HG03342 (cell line): ENCODE data around the gene NANOS2.
"Not testable (repeated sequence)": the region's sequence is repeated elsewhere in the genome, so short reads cannot be mapped to it uniquely, and the experiment has no call there.

Experiments
- ATAC-seq: cut with Tn5 transposase; IDR thresholded peaks from one replicate; pipeline ENCODE4 v1.9.1; 2021; ENCODE audit warnings: mild to moderate bottlenecking, moderate library complexity; ENCODE audit not compliant: unreplicated experiment

The NANOS2 gene

DNA sequence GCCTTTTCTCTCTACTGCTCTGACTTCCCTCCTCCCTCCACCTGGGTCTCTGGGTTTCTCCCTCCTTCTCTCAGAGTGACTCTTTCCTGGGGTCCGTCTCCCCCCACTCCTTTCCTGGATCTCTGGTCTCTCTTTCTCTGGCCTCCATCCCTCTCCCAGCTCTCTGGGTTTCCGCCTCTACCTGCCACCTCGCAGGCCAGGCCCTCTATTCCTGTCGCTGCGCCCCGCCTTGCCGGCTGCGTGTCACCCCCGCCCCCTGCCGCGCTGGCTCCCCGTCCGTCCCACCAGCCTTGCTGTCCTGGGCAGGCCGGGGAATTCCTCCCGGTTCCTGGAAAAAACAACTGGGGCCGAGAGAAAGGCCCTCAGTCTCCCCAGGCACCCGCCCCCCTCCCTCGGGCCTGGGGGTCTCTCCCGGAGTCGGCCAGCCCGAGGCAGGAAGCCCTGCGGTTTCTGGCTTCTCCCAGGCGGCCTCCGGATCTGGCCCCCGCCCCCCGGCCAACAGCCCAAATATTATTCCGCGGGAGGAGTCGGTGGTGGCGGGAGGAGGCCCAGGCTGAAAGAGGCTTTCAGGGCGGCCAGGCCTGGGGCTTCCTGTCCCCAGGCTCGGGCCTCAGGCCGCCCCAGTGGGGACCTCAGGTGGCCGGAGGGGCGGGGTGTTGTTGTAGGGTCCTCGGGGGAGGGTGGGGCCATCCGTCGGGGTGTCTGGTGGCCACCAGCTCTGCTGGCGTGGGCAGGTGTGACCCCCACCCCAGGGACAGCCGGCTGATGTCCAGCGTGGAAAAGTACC lies 38.0 kb downstream of the NANOS2 start:
- ATAC-seq = no peak

DNA sequence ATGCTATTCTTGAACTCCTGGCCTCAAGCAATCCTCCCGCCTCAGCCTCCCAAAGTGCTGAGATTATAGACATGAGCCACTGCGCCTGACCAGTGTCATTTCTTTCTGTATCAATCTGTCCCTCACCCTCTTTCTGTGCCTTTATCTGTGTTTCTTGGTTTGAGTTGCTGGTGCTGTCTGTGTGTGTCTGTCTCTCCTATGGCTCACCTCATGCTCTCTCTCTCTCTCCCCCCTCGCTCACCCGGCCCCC lies 38.5 kb downstream of the NANOS2 start:
- ATAC-seq = no peak

- no peak for ATAC-seq
Observed at GRCh38 chr19:45874620-45874966, 40.0 kb downstream of the NANOS2 start.

GRCh38 chr19:45873219-45873772 lies 41.3 kb downstream of the NANOS2 start:
- ATAC-seq = no peak

- no peak for ATAC-seq
Observed at GRCh38 chr19:45872095-45872919, 42.3 kb downstream of the NANOS2 start.

- ATAC-seq = no peak
Observed at GRCh38 chr19:45870798-45871197, 43.8 kb downstream of the NANOS2 start.

DNA sequence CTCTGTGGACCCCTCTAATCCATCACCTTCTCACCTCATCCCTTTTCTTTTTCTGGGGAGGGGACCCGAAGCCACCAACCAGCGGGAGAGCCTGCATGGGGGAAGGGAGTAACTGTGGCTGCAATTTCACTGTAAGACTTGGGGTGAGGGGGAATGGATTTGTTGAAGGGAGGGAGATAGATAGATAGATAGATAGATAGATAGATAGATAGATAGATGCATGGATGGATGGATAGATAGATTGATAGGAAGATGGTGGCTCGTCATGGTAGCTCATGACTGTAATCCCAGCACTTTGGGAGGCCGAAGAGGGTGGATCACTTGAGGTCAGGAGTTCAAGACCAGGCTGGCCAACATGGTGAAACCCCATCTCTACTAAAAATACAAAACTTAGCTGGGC lies 47.3 kb downstream of the NANOS2 start:
- not testable (repeated sequence) for ATAC-seq

DNA sequence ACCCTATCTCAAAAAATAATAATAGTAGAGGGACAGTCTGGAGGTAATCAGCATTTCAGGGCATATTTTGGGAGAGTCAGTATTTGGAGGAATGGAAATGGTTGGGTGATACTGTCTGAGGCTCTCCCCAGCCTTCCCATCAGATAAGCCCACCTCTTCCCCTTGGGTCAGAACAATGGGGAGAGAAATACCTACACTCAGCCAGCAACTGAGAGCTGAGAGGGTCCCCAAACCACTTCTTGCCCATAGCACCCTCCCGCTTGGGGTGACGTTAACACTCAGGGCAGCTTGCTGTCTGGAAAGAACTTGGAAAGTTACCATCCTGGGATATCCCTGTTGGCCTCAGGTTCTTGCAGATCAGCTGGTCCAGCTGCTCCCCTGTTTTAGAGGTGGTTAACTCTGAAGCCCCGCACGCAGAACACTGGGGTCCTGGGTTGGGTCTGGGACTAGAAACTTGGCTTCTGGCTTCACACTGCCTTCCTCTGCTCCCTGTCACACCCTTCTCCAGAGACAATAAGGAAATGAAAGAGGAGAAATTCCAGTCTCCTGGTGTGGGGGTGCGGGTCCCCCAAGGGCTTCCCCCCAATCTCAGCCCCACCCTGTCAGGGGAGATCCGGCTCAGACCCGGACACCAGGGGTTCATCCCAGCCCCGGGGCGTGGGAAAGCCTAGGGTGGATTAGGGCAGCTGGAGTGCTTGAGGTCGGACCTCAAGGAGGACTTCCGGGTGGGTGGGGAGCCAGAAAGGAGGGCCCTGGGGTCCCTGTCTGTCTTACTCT lies 48.0 kb downstream of the NANOS2 start:
- ATAC-seq = no peak

DNA sequence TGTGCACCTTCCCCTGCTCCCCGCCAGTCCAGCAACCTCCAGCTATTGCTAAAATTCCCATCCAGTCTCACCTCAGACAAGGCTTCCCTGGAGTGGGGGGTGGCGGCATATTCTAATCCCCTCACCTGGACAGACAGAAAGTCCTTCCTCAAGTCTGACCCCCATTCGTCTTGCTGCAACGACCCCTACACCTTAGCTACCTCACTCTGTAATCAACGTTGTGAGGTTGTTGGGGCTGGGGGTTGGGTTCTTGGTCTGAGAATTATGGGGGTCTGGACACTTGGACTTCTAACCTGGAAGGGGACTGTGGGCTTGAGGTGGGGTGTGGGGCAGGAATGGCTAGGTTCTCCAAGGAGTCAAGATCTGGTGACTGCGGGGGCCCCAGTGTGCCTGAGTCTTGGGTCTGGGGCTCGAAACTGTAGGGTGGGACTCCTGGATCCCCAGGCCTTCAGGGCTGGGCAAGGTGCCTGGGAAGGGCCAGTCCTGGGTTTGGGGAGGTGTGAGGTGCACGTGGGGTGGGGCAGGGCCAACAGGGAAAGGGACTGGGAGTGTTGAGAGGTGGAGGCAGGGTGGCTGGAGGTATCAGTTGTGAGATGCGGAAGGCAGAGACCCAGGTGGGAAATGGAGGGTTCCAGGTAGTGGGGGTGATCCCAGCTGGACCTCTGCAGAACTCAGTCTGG lies 49.2 kb downstream of the NANOS2 start:
- ATAC-seq = no peak

DNA sequence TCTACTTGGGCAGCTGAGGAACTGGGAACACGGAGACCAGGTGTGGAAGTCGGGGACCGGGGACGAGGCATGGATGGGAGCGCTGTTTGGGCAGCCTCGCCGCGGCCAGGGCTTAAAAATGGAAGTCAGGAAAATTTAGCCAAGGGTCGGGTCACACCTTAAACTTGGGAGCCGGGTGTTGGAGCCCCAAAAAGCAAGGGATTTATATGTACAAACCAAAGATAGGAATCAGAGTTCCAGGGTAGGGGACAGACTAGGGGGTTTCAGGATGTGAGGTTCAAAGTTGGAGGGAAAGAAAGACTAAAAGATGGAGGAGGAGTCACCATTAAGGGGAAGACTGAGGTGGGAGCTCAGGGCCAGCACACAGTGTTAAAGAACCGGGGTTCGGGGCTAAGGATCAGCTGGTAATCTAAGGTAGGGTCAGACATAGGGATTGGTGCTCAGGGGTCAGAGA lies 49.9 kb downstream of the NANOS2 start:
- no peak for ATAC-seq

DNA sequence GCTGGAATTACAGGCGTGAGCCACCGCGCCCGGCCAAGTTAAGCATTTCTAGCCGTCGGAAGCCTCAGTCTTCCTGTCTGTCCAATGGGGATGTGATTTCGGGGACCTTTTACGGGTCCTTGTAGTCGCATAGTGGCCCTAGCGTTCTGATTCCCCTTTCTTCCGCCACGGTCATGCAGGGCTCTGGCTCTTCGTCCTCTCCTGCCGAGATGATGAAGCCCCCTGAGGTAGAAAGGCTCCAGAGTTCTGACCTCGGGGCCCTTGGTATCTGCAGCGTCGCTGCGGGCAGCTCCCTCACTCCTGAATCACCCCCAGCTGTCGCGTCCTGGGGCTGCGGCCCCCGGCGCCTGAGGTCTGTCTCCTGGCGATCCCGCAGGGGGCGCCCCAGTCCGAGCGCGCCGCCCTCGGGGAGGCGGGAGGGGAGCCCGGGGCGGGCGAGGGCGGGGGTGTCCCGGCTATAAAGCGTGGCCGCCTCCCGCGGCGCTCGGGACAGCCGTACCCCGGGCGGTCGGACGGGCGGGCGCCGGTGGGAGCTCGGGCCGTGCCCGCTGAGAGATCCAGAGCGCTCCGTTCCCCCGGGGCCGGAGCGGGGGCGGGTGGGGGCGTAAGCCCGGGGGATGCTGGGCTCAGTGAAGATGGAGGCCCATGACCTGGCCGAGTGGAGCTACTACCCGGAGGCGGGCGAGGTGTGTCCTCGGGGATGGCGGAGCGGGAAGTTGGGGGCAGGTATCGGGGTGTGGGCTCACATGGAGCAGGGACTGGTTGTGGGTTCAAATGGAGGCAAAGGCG lies 50.5 kb downstream of the NANOS2 start, which contains the start of gene FOXA3:
Gene FOXA3 (plus strand): TSS at position 487 of the 789 bp plus-strand sequence. CDS start 131 bp downstream, at position 618.
- no peak for ATAC-seq

GRCh38 chr19:45863335-45863839 lies 51.2 kb downstream of the NANOS2 start:
- ATAC-seq = no peak
